LoVo (cell line): ENCODE results near the gene LYPD4.
"Not testable (repeated sequence)": the region's sequence is repeated elsewhere in the genome, so short reads cannot be mapped to it uniquely, and the experiment has no call there.

Experiments
- DNase-seq: peaks from one replicate; pipeline ENCODE4 v3.0.0-alpha.2; 2016; ENCODE audit warnings: low spot score

Gene LYPD4

DNA sequence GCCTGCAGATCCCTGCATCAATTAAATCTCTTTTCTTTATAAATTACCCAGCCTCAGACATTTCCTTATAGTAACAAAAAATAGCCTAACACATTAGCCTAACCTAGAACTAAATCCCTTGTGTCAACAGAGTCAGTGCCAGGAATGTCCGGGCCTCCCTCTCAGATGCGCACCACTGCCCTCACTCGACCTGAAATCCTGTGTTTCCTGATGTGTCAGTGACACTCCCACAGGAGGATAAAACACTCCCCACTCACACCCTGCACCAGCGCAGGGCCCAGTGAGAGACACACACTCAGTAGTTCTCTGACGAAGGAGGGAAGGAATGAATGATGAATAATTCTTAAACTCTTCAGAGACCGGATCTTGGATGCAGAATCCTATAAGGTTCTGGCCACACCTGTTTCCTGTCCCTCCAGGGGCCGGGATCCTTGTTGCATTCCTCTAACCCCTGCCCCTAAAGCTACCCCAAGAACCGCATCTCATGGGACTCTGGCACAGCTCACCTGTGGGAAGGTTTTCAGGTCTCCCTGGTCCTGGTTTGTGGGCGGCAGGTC, 45.0 kb downstream of the LYPD4 start:
- peak; percentile 58 for DNase-seq

GRCh38 chr19:41796901-41797300, 47.6 kb downstream of the LYPD4 start:
- no peak for DNase-seq

GRCh38 chr19:41796362-41796761, 48.1 kb downstream of the LYPD4 start, which contains the start of gene CEACAM3:
Gene CEACAM3 (plus strand): TSS chr19:41796587. CDS start chr19:41796678, 91 bp downstream.
- no peak for DNase-seq

DNA sequence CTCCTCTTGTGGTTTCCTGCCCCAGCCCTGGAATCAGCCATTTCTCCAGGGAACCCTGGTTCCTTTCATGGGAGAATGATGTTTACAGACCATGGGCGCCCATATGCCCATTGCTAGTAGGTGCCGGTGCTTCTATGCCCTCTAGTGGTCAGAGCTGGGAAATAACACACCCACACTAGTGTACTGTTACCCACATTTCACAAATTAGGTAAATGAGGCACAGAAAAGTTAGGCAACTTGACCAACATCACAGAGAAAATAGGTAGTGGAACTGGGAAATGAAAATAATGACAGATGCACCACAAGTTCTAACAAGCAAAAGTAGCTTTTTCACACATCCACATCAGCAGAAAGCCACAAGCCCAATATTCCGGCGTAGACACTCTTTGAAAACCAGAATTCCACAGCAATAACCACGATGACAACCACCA, 49.4 kb downstream of the LYPD4 start:
- DNase-seq = peak; percentile 57

GRCh38 chr19:41793414-41793727, 51.1 kb downstream of the LYPD4 start:
- no peak for DNase-seq

DNA sequence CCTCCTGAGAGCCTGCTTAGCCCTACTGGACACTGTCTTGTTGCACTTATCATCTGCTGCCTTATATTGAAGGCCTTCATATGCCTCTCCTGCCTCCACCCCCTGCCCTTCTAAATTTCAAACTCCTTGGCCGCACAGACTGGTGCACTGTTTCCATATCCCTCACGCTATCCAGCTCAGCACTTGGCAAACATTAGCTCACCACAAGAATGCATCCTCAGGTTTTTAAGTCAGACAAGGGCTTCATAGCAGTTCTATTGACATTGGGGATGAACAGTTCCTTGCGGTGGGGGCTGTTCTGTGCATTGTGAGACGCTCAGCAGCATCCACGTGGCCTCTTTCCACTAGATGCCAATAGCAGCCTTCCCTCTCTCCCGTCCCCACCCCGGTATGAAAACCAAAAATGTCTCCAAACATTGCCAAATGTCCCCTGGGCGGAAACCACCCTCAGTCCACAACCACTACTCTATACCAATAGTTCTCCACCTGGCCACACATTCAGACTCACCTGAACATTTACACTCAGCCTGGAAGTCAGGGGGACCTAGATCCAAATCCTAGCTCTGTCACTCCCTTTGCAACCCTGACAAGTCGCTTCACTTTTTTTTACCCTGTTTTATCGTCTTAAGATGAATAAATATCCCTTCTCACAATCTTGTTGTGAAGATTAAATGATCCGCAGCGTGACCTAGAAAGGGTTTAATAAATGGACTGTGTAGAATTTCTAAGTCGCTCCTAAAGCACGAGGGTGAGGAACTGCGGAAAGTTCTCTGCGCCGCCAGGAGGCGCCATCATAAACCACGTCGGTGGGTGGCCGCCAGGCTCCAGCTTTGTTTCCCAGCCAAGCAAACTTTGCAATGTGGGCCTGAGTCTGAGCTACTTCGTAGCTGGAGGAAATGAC, 51.7 kb downstream of the LYPD4 start:
- no peak for DNase-seq

DNA sequence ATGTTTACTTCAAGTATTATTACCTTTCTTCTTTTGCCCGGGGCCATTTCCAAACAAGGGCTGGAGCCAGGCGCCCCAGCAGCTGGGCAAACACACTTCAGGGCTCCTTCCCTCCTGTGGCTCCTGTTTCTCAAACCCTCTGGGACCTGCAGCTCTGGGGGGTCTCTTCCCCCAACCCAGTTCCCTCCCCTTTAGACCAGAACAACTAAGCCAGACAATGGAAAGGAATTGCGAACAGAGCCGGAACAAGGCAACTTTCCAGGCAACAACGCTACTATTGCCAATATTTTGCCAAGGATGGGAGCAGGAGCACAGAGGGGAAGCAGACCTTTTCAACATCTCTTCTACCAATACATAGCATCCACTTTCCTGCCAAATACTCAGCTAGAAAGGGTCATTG, 55.4 kb downstream of the LYPD4 start:
- not testable (repeated sequence) for DNase-seq

- DNase-seq = not testable (repeated sequence)
Observed at GRCh38 chr19:41788518-41788917, 56.0 kb downstream of the LYPD4 start.
